Ascending aorta (tissue), 2 donors: ENCODE measurements around the gene MLLT10. TPM values are rescaled to one million over a fixed set of nuclear protein-coding genes. Genes with fewer than 3 reads are reported as not detected.

Experiments used
- DNase-seq, 2 donors: peaks; one replicate each; pipeline ENCODE4 v3.0.0-alpha.2; 2019; ENCODE audit warnings: low spot score in 2 of 2
- H3K27ac ChIP-seq, 2 donors: fragments of 200-600 bp; sonication (generic); one replicate each; pipeline ENCODE4 v1.5.1; 2016 to 2017; ENCODE audit warnings: mild to moderate bottlenecking in 1 of 2
- H3K27me3 ChIP-seq: fragments of 200-600 bp; sonication (generic); one replicate; pipeline ENCODE4 v1.5.1; 2017
- H3K36me3 ChIP-seq, 2 donors: fragments of 200-600 bp; sonication (generic); one replicate each; pipeline ENCODE4 v1.5.1; 2016
- H3K4me1 ChIP-seq, 2 donors: fragments of 200-600 bp; sonication (generic); one replicate each; pipeline ENCODE4 v1.5.1; 2016 to 2017; ENCODE audit warnings: mild to moderate bottlenecking in 1 of 2
- H3K4me3 ChIP-seq, 2 donors: fragments of 200-600 bp; sonication (generic); one replicate each; pipeline ENCODE4 v1.5.1; 2016 to 2017; ENCODE audit warnings: mild to moderate bottlenecking in 1 of 2
- H3K9me3 ChIP-seq, 2 donors: fragments of 200-600 bp; sonication (generic); one replicate each; pipeline ENCODE4 v1.5.1; 2016
- intact Hi-C: fragments of 100-400 bp; cut with DNase I; formaldehyde crosslinking; loops from one replicate; pipeline ENCODE4 v1.15.1; 2023
- total RNA-seq: library from RNA; depleted of rRNA; stranded (reverse); fragments of >200 nt; gene quantifications from one replicate; pipeline ENCODE4 v1.1.0, GENCODE V29; 2016
- TF ChIP-seq, protein P1 (sequence below), 3 experiments: fragments of 200-600 bp in 2 of 3; fragments of 450-650 bp in 1 of 3; sonication (generic) in 2 of 3; IDR thresholded peaks; one replicate each; pipeline ENCODE4 v1.5.1; 2016 to 2019; ENCODE audit warnings: antibody characterized with exemption in 3 of 3, mild to moderate bottlenecking in 1 of 3, moderate library complexity in 1 of 3

The MLLT10 gene
- total RNA-seq, 1 donor from 2014 or later = 16.3 TPM

DNA sequence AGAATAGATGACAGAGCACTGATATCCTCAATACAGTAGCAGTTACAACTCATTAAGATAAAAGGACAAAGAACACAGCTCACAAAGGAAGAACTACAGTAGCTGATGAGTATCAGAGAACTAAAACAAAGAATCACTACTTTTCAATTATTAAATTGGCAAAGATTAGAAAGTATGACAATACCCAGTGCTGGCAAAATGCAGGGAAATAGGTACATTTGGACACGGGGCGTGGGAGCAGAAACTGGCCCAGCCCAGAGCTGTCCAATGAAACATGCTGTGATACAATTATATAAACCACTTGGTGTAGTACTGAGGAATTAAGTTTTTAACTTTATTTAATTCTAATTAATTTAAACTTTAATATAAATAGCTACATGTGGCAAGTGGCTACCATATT is 226.3 kb downstream of the MLLT10 start:
- intact Hi-C loops = no loop called here
- TF ChIP-seq, protein P1, sequence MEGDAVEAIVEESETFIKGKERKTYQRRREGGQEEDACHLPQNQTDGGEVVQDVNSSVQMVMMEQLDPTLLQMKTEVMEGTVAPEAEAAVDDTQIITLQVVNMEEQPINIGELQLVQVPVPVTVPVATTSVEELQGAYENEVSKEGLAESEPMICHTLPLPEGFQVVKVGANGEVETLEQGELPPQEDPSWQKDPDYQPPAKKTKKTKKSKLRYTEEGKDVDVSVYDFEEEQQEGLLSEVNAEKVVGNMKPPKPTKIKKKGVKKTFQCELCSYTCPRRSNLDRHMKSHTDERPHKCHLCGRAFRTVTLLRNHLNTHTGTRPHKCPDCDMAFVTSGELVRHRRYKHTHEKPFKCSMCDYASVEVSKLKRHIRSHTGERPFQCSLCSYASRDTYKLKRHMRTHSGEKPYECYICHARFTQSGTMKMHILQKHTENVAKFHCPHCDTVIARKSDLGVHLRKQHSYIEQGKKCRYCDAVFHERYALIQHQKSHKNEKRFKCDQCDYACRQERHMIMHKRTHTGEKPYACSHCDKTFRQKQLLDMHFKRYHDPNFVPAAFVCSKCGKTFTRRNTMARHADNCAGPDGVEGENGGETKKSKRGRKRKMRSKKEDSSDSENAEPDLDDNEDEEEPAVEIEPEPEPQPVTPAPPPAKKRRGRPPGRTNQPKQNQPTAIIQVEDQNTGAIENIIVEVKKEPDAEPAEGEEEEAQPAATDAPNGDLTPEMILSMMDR (IDR thresholded peaks at IDR 0.05) = no peak
- Histone ChIP-seq H3K27ac (no peak overlapping the region), H3K4me1 (no peaks in the 10 kb centered on the region), H3K27me3 (no peaks in the 10 kb centered on the region), H3K36me3 (peaks cover 10% of the 10 kb centered on the region in 2 donors), H3K4me3 (no peak overlapping the region), H3K9me3 (no peaks in the 10 kb centered on the region)
- DNase-seq = no peak

GRCh38 chr10:21764466-21765189 is 230.6 kb downstream of the MLLT10 start:
- TF ChIP-seq, protein P1 (IDR thresholded peaks at IDR 0.05) = no peak
- Histone ChIP-seq H3K27ac (no peak overlapping the region), H3K4me3 (no peak overlapping the region), H3K9me3 (no peaks in the 10 kb centered on the region), H3K36me3 (no peaks in the 10 kb centered on the region), H3K4me1 (no peaks in the 10 kb centered on the region), H3K27me3 (no peaks in the 10 kb centered on the region)
- no peak for DNase-seq
- intact Hi-C loops = no loop called here

GRCh38 chr10:21769041-21769440 is 235.0 kb downstream of the MLLT10 start:
- Histone ChIP-seq H3K4me3 (no peak overlapping the region), H3K36me3 (no peaks in the 10 kb centered on the region), H3K9me3 (no peaks in the 10 kb centered on the region), H3K27ac (no peak overlapping the region), H3K4me1 (no peaks in the 10 kb centered on the region), H3K27me3 (no peaks in the 10 kb centered on the region)
- intact Hi-C loops = no loop called here
- no peak for DNase-seq
- TF ChIP-seq, protein P1 (IDR thresholded peaks at IDR 0.05) = no peak

DNA sequence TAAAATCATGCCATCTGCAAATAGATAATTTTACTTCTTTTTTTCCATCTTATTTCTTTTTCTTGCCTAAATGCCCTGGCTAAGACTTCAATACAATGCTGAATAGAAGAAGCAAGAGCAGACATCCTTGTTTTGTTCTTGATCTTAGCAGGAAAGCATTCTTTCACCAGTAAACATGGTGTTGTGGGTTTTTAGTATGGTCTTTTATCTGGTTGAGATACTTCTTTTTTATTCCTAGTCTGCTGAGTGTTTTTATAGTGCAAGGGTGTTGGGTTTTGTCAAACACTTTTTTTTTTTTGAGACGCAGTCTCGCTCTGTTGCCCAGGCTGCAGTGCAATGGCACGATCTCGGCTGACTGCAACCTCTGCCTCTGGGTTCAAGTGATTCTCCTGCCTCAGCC is 237.2 kb downstream of the MLLT10 start:
- Histone ChIP-seq H3K27me3 (no peaks in the 10 kb centered on the region), H3K4me1 (no peaks in the 10 kb centered on the region), H3K9me3 (no peaks in the 10 kb centered on the region), H3K4me3 (no peak overlapping the region), H3K27ac (no peak overlapping the region), H3K36me3 (no peaks in the 10 kb centered on the region)
- no peak for DNase-seq
- TF ChIP-seq, protein P1 (IDR thresholded peaks at IDR 0.05) = no peak
- intact Hi-C loops = no loop called here

- TF ChIP-seq, protein P1 (IDR thresholded peaks at IDR 0.05) = no peak
- Histone ChIP-seq H3K36me3 (no peaks in the 10 kb centered on the region), H3K4me3 (no peak overlapping the region), H3K4me1 (no peaks in the 10 kb centered on the region), H3K27ac (no peak overlapping the region), H3K9me3 (no peaks in the 10 kb centered on the region), H3K27me3 (no peaks in the 10 kb centered on the region)
- intact Hi-C loops = no loop called here
- DNase-seq = no peak
These were observed 242.9 kb downstream of the MLLT10 start for GRCh38 chr10:21776883-21777282.
